CD4-positive, alpha-beta T cell treated with Interleukin-2 at 100 ng/mL for 4 hours (primary cell): ENCODE measurements around the gene MADD.

ENCODE experiments used
- DNase-seq: peaks from one replicate; pipeline ENCODE4 v3.0.0-alpha.2; 2020; ENCODE audit warnings: low spot score

Gene MADD

GRCh38 chr11:47359162-47359561 lies 89.2 kb downstream of the MADD start:
- no peak for DNase-seq

GRCh38 chr11:47359586-47359985 lies 89.7 kb downstream of the MADD start:
- no peak for DNase-seq

GRCh38 chr11:47360341-47360740 lies 90.4 kb downstream of the MADD start:
- DNase-seq = no peak

DNA sequence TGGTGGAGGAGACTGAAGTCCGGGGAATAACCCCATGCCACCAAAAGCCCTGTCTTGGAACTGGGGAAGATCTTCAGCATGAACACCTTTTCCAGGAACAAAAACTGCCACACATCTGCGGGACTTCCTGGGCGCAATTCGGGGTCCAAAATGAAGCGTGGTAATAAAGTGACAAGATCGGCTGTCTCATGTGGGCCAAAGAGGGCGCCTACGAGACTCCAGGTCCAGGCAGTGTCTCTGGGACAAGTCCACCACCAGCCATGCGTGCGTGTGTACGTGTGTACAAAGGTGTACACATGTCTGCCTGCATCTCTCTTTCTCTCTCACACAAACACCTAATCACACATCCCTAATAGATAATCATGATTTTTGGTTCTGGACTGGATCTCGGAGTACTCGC lies 91.5 kb downstream of the MADD start:
- no peak for DNase-seq

DNA sequence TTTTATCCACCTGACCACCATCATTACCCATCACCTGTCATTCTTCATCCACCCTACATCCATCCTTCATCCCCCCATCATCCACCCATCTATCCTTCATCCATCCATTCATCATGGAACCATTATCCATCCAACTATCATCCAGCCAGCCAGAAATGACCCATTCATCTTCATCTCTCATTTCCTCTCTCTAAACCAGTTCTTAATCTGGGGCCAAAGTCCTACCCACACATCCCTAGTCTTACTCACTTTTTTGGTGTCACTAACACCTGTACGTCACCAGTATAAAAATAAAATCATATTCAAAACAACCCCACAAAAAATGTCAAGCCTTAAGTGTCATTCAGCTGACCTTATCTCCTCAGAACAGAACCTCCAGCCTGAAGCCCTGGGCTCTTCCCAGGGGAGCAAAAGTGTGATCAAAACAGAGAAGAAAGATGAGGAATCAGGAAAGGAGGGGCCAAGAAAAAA lies 96.1 kb downstream of the MADD start:
- DNase-seq = no peak

GRCh38 chr11:47369676-47370075 lies 99.7 kb downstream of the MADD start:
- no peak for DNase-seq

DNA sequence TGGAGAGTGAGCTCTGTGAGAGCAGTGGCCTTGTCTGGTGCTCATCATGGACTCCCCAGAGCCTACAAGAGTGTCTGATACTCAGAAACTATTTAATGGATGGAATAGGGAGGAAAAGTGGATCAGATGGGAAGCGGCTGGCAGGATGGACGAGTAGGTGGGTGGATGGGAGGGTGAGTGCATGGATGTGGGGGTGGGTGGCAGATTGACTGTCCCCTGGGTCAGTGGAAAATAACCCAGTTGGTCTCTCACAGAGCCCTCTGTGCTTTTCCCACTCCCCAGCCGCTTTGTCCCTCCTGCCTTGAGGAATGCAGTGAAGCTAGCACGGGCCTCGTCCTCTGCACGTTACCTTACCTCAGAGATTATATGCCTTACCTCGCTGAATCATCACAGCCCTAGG lies 102.5 kb downstream of the MADD start:
- DNase-seq = no peak

- peak; percentile 85 for DNase-seq
These were observed 104.2 kb downstream of the MADD start for GRCh38 chr11:47373876-47374719.

GRCh38 chr11:47374720-47375019 lies 104.7 kb downstream of the MADD start:
- DNase-seq = no peak

- DNase-seq = no peak
These were observed 105.1 kb downstream of the MADD start for GRCh38 chr11:47375020-47375419.

GRCh38 chr11:47375546-47376085 lies 105.7 kb downstream of the MADD start:
- no peak for DNase-seq

DNA sequence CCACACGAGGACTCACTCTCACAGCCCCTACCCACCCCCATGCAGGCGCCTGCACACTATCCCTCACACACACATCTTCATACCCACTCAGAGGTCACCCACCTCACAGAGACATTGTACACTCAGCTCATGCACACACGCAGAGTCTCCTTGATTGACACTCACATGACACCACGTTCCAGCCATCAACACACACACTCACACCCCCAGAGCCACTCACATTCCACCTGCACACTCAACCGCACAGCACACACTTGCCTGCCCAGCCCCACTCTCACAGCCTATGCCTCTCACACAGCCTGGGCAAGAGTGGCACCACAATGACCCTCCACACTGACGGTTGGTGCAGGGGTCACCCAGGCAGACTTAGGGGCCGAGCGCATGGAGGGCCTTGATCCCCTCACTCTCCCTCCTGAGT lies 106.2 kb downstream of the MADD start:
- no peak for DNase-seq

DNA sequence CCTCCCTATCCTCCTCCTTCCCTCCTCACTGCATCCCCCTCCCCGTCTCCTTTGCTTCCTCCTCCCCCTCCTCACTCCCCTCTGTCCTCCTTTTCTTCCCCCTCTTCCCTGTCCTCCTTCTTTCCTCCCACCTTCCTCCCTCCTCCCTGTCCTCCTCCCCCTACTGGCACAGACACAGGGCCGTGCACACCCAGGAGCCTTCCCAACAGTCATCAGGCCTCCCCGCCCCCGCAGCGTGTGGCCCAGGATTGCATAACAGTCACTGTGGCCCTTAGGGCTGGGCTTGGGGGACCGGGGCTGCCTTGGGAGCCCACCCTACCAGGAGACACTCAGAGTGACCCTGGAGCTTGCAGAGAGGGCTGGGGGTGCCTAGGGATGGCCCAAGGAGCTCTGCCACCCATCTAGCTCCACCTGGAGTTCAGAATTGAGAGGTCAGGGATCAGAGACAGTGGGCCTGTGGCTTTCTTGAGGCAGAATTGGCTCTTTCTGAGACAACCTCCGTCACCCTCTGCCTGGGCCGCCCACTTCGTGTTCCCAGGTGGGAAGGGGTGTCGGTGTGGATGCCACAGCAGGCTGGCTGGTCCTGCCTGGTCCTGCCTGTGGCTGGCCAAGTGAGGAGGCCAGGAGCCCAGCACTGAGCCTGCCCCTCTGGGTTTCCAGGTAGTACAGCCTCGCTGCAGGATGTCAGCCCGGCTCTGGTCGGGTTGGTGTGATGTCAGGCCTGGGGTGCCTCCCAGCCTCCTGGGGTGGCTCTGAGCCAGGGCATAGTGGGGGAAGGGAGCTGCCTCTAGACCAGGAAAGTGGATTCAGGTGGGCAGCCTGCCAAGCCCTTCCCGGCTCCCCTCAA lies 106.8 kb downstream of the MADD start:
- no peak for DNase-seq

DNA sequence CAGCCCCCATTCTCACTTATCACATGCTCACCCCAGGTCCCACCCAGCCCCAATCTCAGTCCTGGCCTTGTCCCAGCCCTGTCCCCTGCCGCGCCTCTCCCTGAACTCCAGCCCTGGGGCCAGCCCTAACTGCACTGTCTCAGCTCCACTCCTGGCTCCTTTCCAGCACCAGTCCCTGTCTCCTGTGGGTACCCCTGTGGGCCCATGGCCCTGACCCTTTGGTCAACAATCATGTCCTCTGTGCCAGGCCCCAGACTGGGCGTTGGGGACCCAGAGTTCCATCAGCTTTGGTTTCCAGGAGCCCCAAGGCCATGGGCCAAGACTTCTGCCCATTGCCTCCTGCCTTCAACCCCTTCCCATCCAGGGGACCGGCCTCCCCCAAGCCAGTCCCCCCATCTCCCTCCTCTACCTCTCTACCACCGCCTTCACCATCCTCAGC lies 107.7 kb downstream of the MADD start:
- no peak for DNase-seq

- DNase-seq = no peak
These were observed 108.3 kb downstream of the MADD start, which contains the start of gene SPI1 for GRCh38 chr11:47378010-47378835. SPI1 (minus strand) TSS chr11:47378547; CDS start chr11:47378353, 194 bp downstream.

- DNase-seq = no peak
These were observed 108.9 kb downstream of the MADD start for GRCh38 chr11:47378836-47379170.

GRCh38 chr11:47379317-47379716 lies 109.4 kb downstream of the MADD start:
- DNase-seq = no peak
